MM.1S (cell line): Measurements from ENCODE around the gene CNGA3.

Experiments
- DNase-seq: peaks from one replicate; pipeline ENCODE4 v3.0.0-alpha.2; 2015
- H2AFZ ChIP-seq: fragments of 300-600 bp; sonication (generic); 2 replicates; pipeline ENCODE4 v1.6.0; 2016; ENCODE audit warnings: antibody characterized with exemption, low read length
- H3F3A ChIP-seq: fragments of 300-600 bp; sonication (generic); 2 replicates; pipeline ENCODE4 v1.6.1; 2016; ENCODE audit warnings: mild to moderate bottlenecking, antibody characterized with exemption, low read length, moderate library complexity, mixed read lengths; ENCODE audit not compliant: insufficient read depth
- H3K27ac ChIP-seq: fragments of 300-600 bp; sonication (generic); 2 replicates; pipeline ENCODE4 v1.5.1; 2016; ENCODE audit warnings: mild to moderate bottlenecking, low read length
- H3K27me3 ChIP-seq: fragments of 300-600 bp; sonication (generic); replicated peaks from 2 replicates; pipeline ENCODE4 v1.6.0; 2016; ENCODE audit warnings: low read length; ENCODE audit not compliant: insufficient read depth
- H3K36me3 ChIP-seq: fragments of 300-600 bp; sonication (generic); replicated peaks from 2 replicates; pipeline ENCODE4 v1.6.1; 2016; ENCODE audit warnings: mild to moderate bottlenecking, low read length, mixed read lengths; ENCODE audit not compliant: insufficient read depth
- H3K4me1 ChIP-seq: fragments of 300-600 bp; sonication (generic); 2 replicates; pipeline ENCODE4 v1.6.1; 2016; ENCODE audit warnings: low read length, mixed read lengths
- H3K4me2 ChIP-seq: fragments of 300-600 bp; sonication (generic); 2 replicates; pipeline ENCODE4 v1.6.0; 2016; ENCODE audit warnings: low read depth, low read length
- H3K4me3 ChIP-seq: fragments of 300-600 bp; sonication (generic); 2 replicates; pipeline ENCODE4 v1.5.1; 2016; ENCODE audit warnings: low read length, mixed read lengths
- H3K79me2 ChIP-seq: fragments of 300-600 bp; sonication (generic); 2 replicates; pipeline ENCODE4 v1.6.1; 2016; ENCODE audit warnings: mixed run types, low read length, mixed read lengths
- H3K9ac ChIP-seq: fragments of 300-600 bp; sonication (generic); 2 replicates; pipeline ENCODE4 v1.6.1; 2016; ENCODE audit warnings: low read length, mixed read lengths
- H3K9me2 ChIP-seq: fragments of 300-600 bp; sonication (generic); replicated peaks from 2 replicates; pipeline ENCODE4 v1.6.1; 2016; ENCODE audit warnings: mild to moderate bottlenecking, low read length, mixed read lengths; ENCODE audit not compliant: insufficient read depth
- H3K9me3 ChIP-seq: fragments of 300-600 bp; sonication (generic); replicated peaks from 2 replicates; pipeline ENCODE4 v1.6.1; 2016; ENCODE audit warnings: mild to moderate bottlenecking, low read length, mixed read lengths; ENCODE audit not compliant: insufficient read depth
- H4K20me1 ChIP-seq: fragments of 300-600 bp; sonication (generic); 2 replicates; pipeline ENCODE4 v1.6.1; 2016; ENCODE audit warnings: mild to moderate bottlenecking, low read length, moderate library complexity, mixed read lengths; ENCODE audit not compliant: insufficient read depth
- CTCF ChIP-seq: fragments of 300-600 bp; sonication (generic); IDR thresholded peaks from 2 replicates; pipeline ENCODE4 v1.5.1; 2016; ENCODE audit warnings: antibody characterized with exemption, low read length, mixed read lengths
- EZH2 ChIP-seq: fragments of 300-600 bp; sonication (generic); optimal IDR thresholded peaks from 2 replicates; pipeline ENCODE3; 2017; ENCODE audit warnings: low read depth, mild to moderate bottlenecking, antibody characterized with exemption, low read length, mixed read lengths
- EZH2phosphoT487 ChIP-seq: fragments of 300-600 bp; sonication (generic); IDR thresholded peaks from 2 replicates; pipeline ENCODE4 v1.6.1; 2018; ENCODE audit warnings: antibody characterized with exemption, low read length

CNGA3 gene

GRCh38 chr2:98346311-98347236, at the start of gene CNGA3:
CNGA3 (plus strand) TSS chr2:98346456; CDS start chr2:98369976, 23,520 bp downstream.
- H2AFZ ChIP-seq: no peak within 1 kb of the TSS
- DNase-seq: no peak
- no peaks in the 10 kb centered on the region for H3K9me2 ChIP-seq
- no peak within 1 kb of the TSS for H3K27ac ChIP-seq
- no peaks in the 10 kb centered on the region for H3K36me3 ChIP-seq
- no peaks in the 10 kb centered on the region for H4K20me1 ChIP-seq
- no peaks in the 10 kb centered on the region for H3K4me1 ChIP-seq
- H3K4me2 ChIP-seq: no peak within 1 kb of the TSS
- no peak within 1 kb of the TSS for H3K9ac ChIP-seq
- TF ChIP-seq EZH2 (no peak), EZH2phosphoT487 (no peak), CTCF (no peak)
- no peaks in the 10 kb centered on the region for H3K9me3 ChIP-seq
- no peaks in the 10 kb centered on the region for H3F3A ChIP-seq
- no peak within 1 kb of the TSS for H3K4me3 ChIP-seq
- H3K27me3 ChIP-seq: 0 out of 2 replicates have a peak, but pooled peaks cover 4% of the 10 kb centered on the region
- no peaks in the 10 kb centered on the region for H3K79me2 ChIP-seq

- no peaks in the 10 kb centered on the region for H3K9me3 ChIP-seq
- no peak overlapping the region for H3K9ac ChIP-seq
- no peaks in the 10 kb centered on the region for H3K9me2 ChIP-seq
- H2AFZ ChIP-seq: no peak overlapping the region
- no peak overlapping the region for H3K27ac ChIP-seq
- no peak for DNase-seq
- no peak overlapping the region for H3K4me2 ChIP-seq
- no peaks in the 10 kb centered on the region for H3K4me1 ChIP-seq
- no peaks in the 10 kb centered on the region for H3K36me3 ChIP-seq
- no peaks in the 10 kb centered on the region for H3K27me3 ChIP-seq
- no peaks in the 10 kb centered on the region for H3F3A ChIP-seq
- no peaks in the 10 kb centered on the region for H4K20me1 ChIP-seq
- TF ChIP-seq EZH2phosphoT487: no peak
- no peak for TF ChIP-seq CTCF
- TF ChIP-seq EZH2: no peak
- no peaks in the 10 kb centered on the region for H3K79me2 ChIP-seq
- no peak overlapping the region for H3K4me3 ChIP-seq
Measured at GRCh38 chr2:98297817-98298682, 48.2 kb upstream of the CNGA3 start.

- Histone ChIP-seq H3K4me1 (no peaks in the 10 kb centered on the region), H3K9me3 (no peaks in the 10 kb centered on the region), H3K4me2 (no peak overlapping the region), H2AFZ (no peak overlapping the region), H3K79me2 (no peaks in the 10 kb centered on the region), H4K20me1 (no peaks in the 10 kb centered on the region), H3K9ac (no peak overlapping the region), H3K27me3 (no peaks in the 10 kb centered on the region), H3K36me3 (no peaks in the 10 kb centered on the region), H3K27ac (no peak overlapping the region), H3K9me2 (no peaks in the 10 kb centered on the region), H3F3A (no peaks in the 10 kb centered on the region), H3K4me3 (no peak overlapping the region)
- TF ChIP-seq CTCF: no peak
- TF ChIP-seq EZH2phosphoT487: no peak
- no peak for TF ChIP-seq EZH2
- DNase-seq: no peak
Measured at GRCh38 chr2:98298683-98299164, 47.5 kb upstream of the CNGA3 start.
